ENCODE data around the gene TTI1. TPM values are rescaled to one million over a fixed set of nuclear protein-coding genes. Genes with fewer than 3 reads are reported as not detected.

The TTI1 gene
- total RNA-seq, 1 donor from 2014 or later: 30.1 TPM

- DNase-seq (no peak), ATAC-seq (ENCODE audit: low read depth) (no peak)
- no peaks in the 10 kb centered on the region for H3K4me1 Mint-ChIP-seq
- H3K27me3 Mint-ChIP-seq: no peaks in the 10 kb centered on the region
- H3K36me3 Mint-ChIP-seq (ENCODE audit: low read depth): peaks cover 58% of the 10 kb centered on the region
- ChIA-PET POLR2A (no interaction called here), CTCF (interaction anchor here (1.3 kb wide), 1 partner anchor 10 kb away, joined by 3 read pairs; no protein-coding TSS in a partner anchor)
- intact Hi-C loops (cut with micrococcal nuclease): no loop called here
- no peak for TF ChIP-seq CTCF (IDR thresholded peaks at IDR 0.05)
- H3K27ac Mint-ChIP-seq: no peak overlapping the region
- no peak overlapping the region for H3K4me3 Mint-ChIP-seq
- no peaks in the 10 kb centered on the region for H3K9me3 Mint-ChIP-seq
Measured at GRCh38 chr20:37983286-37983685, 50.0 kb downstream of the TTI1 start.

GRCh38 chr20:37981568-37981967 is 51.7 kb downstream of the TTI1 start:
- peaks cover 13% of the 10 kb centered on the region for H3K4me1 Mint-ChIP-seq
- H3K9me3 Mint-ChIP-seq: no peaks in the 10 kb centered on the region
- CTCF ChIA-PET: no interaction called here
- POLR2A ChIA-PET: interaction anchor here (1.0 kb wide), 1 partner anchor 52 kb away, joined by 4 read pairs; the partner anchor contains the start of genes RPRD1B and TTI1
- ATAC-seq (ENCODE audit: low read depth) (no peak), DNase-seq (no peak)
- intact Hi-C loops (cut with micrococcal nuclease): no loop called here
- no peaks in the 10 kb centered on the region for H3K27me3 Mint-ChIP-seq
- H3K27ac Mint-ChIP-seq: no peak overlapping the region
- TF ChIP-seq CTCF (IDR thresholded peaks at IDR 0.05): no peak
- H3K4me3 Mint-ChIP-seq: no peak overlapping the region
- H3K36me3 Mint-ChIP-seq (ENCODE audit: low read depth): peaks cover 44% of the 10 kb centered on the region

GRCh38 chr20:37980876-37981275 is 52.4 kb downstream of the TTI1 start:
- Mint-ChIP-seq H3K4me1 (peaks cover 16% of the 10 kb centered on the region), H3K9me3 (no peaks in the 10 kb centered on the region), H3K27me3 (no peaks in the 10 kb centered on the region), H3K27ac (no peak overlapping the region), H3K4me3 (no peak overlapping the region), H3K36me3 (ENCODE audit: low read depth) (peaks cover 38% of the 10 kb centered on the region)
- ChIA-PET POLR2A (interaction anchor here (1.0 kb wide), 1 partner anchor 52 kb away, joined by 4 read pairs; the partner anchor contains the start of genes RPRD1B and TTI1), CTCF (no interaction called here)
- DNase-seq (no peak), ATAC-seq (ENCODE audit: low read depth) (no peak)
- TF ChIP-seq CTCF (IDR thresholded peaks at IDR 0.05): no peak
- intact Hi-C loops (cut with micrococcal nuclease): no loop called here

- Mint-ChIP-seq H3K9me3 (no peaks in the 10 kb centered on the region), H3K27ac (no peak overlapping the region), H3K4me1 (peaks cover 16% of the 10 kb centered on the region), H3K4me3 (no peak overlapping the region), H3K36me3 (ENCODE audit: low read depth) (peaks cover 38% of the 10 kb centered on the region), H3K27me3 (no peaks in the 10 kb centered on the region)
- CTCF ChIA-PET: no interaction called here
- ATAC-seq (ENCODE audit: low read depth): no peak
- no peak for TF ChIP-seq CTCF (IDR thresholded peaks at IDR 0.05)
- intact Hi-C loops (cut with micrococcal nuclease): no loop called here
- DNase-seq: no peak
- POLR2A ChIA-PET: no interaction called here
Measured at GRCh38 chr20:37980383-37980782, 52.9 kb downstream of the TTI1 start.

GRCh38 chr20:37979021-37979985 is 54.0 kb downstream of the TTI1 start:
- H3K27ac Mint-ChIP-seq: no peak overlapping the region
- no peak for TF ChIP-seq CTCF (IDR thresholded peaks at IDR 0.05)
- H3K4me1 Mint-ChIP-seq: peaks cover 16% of the 10 kb centered on the region
- H3K4me3 Mint-ChIP-seq: no peak overlapping the region
- CTCF ChIA-PET: no interaction called here
- intact Hi-C loops (cut with micrococcal nuclease): no loop called here
- peaks cover 30% of the 10 kb centered on the region for H3K36me3 Mint-ChIP-seq (ENCODE audit: low read depth)
- no peaks in the 10 kb centered on the region for H3K9me3 Mint-ChIP-seq
- DNase-seq (no peak), ATAC-seq (ENCODE audit: low read depth) (no peak)
- POLR2A ChIA-PET: no interaction called here
- no peaks in the 10 kb centered on the region for H3K27me3 Mint-ChIP-seq

All from activated B cell treated with CpG ODN at 0.5 μM for 24 hours (primary cell).